Activated naive CD4-positive, alpha-beta T cell (primary cell): ENCODE results near the gene ZNHIT2.
"Not testable (repeated sequence)": the region's sequence is repeated elsewhere in the genome, so short reads cannot be mapped to it uniquely, and the experiment has no call there.

ENCODE experiments used
- DNase-seq, 4 experiments: peaks; one replicate each; lab custom pipeline; 2025; lab: John Stamatoyannopoulos, UW

The ZNHIT2 gene

GRCh38 chr11:65117206-65118096 lies at the start of gene ZNHIT2:
Gene ZNHIT2 (minus strand): TSS chr11:65117701. CDS start chr11:65117653, 48 bp downstream.
- DNase-seq, result peak; percentile 99 to 100 (median 100)

- DNase-seq, result no peak
These were observed 49.4 kb upstream of the ZNHIT2 start for GRCh38 chr11:65166893-65167292.

- no peak for DNase-seq
These were observed 48.2 kb upstream of the ZNHIT2 start for GRCh38 chr11:65165410-65166317.

- no peak for DNase-seq
These were observed 46.2 kb upstream of the ZNHIT2 start for GRCh38 chr11:65163684-65164083.

- no peak for DNase-seq
These were observed 43.1 kb upstream of the ZNHIT2 start for GRCh38 chr11:65160643-65161042.

- no peak for DNase-seq
These were observed 41.5 kb upstream of the ZNHIT2 start for GRCh38 chr11:65159012-65159411.

GRCh38 chr11:65157336-65157735 lies 39.8 kb upstream of the ZNHIT2 start:
- no peak for DNase-seq

GRCh38 chr11:65156926-65157325 lies 39.4 kb upstream of the ZNHIT2 start:
- no peak for DNase-seq

- DNase-seq, result no peak
These were observed 38.8 kb upstream of the ZNHIT2 start for GRCh38 chr11:65156256-65156655.

- DNase-seq, result no peak
These were observed 34.6 kb upstream of the ZNHIT2 start for GRCh38 chr11:65152122-65152521.

- no peak for DNase-seq
These were observed 33.9 kb upstream of the ZNHIT2 start for GRCh38 chr11:65151331-65151899.

- DNase-seq, result no peak
These were observed 33.2 kb upstream of the ZNHIT2 start for GRCh38 chr11:65150509-65151299.

GRCh38 chr11:65150131-65150508 lies 32.6 kb upstream of the ZNHIT2 start:
- DNase-seq, result not testable (repeated sequence)

GRCh38 chr11:65148657-65149056 lies 31.2 kb upstream of the ZNHIT2 start:
- no peak for DNase-seq

GRCh38 chr11:65147352-65148075 lies 30.0 kb upstream of the ZNHIT2 start:
- no peak for DNase-seq

GRCh38 chr11:65141896-65142494 lies 24.5 kb upstream of the ZNHIT2 start:
- DNase-seq, result no peak

GRCh38 chr11:65136515-65137096 lies 19.1 kb upstream of the ZNHIT2 start:
- DNase-seq, result no peak

- no peak for DNase-seq
These were observed 18.2 kb upstream of the ZNHIT2 start for GRCh38 chr11:65135633-65136145.

- peak; percentile 50 to 71 (median 63) for DNase-seq
These were observed 17.6 kb upstream of the ZNHIT2 start for GRCh38 chr11:65134952-65135632.
